PFSK-1 (cell line): Measurements from ENCODE around the gene ATAD2B.

ENCODE experiments used
- POLR2AphosphoS5 ChIP-seq: IDR thresholded peaks from 2 replicates; pipeline ENCODE4 v1.6.1; 2012; ENCODE audit warnings: low read depth, mild to moderate bottlenecking, control low read depth, low read length, moderate library complexity
- REST ChIP-seq, 2 experiments: IDR thresholded peaks; 2 replicates each; pipeline versions ENCODE4 v1.6.1 to v1.8.0; 2011 to 2012; ENCODE audit warnings: low read depth in 2 of 2, low read length in 2 of 2, control low read depth in 1 of 2, inconsistent platforms in 1 of 2, mild to moderate bottlenecking in 1 of 2, moderate library complexity in 1 of 2; ENCODE audit not compliant: insufficient read depth in 1 of 2
- SIN3A ChIP-seq: IDR thresholded peaks from 2 replicates; pipeline ENCODE4 v1.6.1; 2012; ENCODE audit warnings: mild to moderate bottlenecking, low read length, moderate library complexity, borderline replicate concordance; ENCODE audit not compliant: insufficient read depth
- TAF1 ChIP-seq: IDR thresholded peaks from 2 replicates; pipeline ENCODE4 v1.6.1; 2012; ENCODE audit warnings: low read length, control low read depth, borderline replicate concordance; ENCODE audit not compliant: insufficient read depth

GRCh38 chr2:23776021-23776420 is 150.9 kb downstream of the ATAD2B start:
- TF ChIP-seq POLR2AphosphoS5 (no peak), TAF1 (no peak), REST (IDR thresholded peaks at IDR 0.05; ENCODE audit: insufficient read depth in 1 of 2, low read depth in 2 of 2, low read length in 2 of 2) (no peak), SIN3A (no peak)
